ENCODE results near the gene CUL4B.

DNA sequence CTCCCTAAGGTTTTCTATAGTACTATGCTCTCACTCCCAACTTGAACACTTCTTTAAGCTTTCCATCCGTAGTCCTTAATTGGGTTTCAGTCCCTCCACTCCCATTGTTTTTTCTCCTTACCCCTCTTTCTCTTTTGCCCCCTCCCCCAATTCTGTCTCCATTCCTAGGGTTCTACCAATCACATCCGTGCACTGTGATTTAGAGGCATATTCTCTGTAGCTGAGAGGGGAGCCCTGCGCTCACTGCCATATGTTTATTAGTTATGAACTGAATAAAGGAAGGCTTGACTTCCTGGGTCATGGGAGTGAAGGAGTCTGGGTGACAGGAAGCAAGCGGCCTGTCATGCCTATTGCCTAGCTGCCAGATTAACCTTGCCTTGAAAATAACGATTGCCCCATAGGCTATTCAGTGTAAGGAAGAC lies 43.6 kb upstream of the CUL4B start:
- TF ChIP-seq, protein P1, sequence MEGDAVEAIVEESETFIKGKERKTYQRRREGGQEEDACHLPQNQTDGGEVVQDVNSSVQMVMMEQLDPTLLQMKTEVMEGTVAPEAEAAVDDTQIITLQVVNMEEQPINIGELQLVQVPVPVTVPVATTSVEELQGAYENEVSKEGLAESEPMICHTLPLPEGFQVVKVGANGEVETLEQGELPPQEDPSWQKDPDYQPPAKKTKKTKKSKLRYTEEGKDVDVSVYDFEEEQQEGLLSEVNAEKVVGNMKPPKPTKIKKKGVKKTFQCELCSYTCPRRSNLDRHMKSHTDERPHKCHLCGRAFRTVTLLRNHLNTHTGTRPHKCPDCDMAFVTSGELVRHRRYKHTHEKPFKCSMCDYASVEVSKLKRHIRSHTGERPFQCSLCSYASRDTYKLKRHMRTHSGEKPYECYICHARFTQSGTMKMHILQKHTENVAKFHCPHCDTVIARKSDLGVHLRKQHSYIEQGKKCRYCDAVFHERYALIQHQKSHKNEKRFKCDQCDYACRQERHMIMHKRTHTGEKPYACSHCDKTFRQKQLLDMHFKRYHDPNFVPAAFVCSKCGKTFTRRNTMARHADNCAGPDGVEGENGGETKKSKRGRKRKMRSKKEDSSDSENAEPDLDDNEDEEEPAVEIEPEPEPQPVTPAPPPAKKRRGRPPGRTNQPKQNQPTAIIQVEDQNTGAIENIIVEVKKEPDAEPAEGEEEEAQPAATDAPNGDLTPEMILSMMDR (IDR thresholded peaks at IDR 0.05), result no peak
- TF ChIP-seq POLR2A (IDR thresholded peaks at IDR 0.05), result no peak
